OCI-LY3 (cell line): ENCODE measurements around the gene AMOTL1.

Experiments used
- H2AFZ ChIP-seq: fragments of 200-600, 300-600 bp; shearing (Covaris generic); 2 replicates; pipeline ENCODE4 v1.6.0; 2014; ENCODE audit warnings: antibody characterized with exemption, low read depth, low read length
- H3K27ac ChIP-seq: fragments of 200-600, 300-600 bp; sonication (generic); 2 replicates; pipeline ENCODE4 v1.5.1; 2014; ENCODE audit warnings: mild to moderate bottlenecking, low read length, moderate library complexity, mixed read lengths
- H3K27me3 ChIP-seq: fragments of 200-600, 300-600 bp; sonication (generic); 2 replicates; pipeline ENCODE4 v1.6.1; 2014; ENCODE audit warnings: low read depth, low read length, mixed read lengths
- H3K36me3 ChIP-seq: fragments of 200-600, 300-600 bp; sonication (generic); replicated peaks from 2 replicates; pipeline ENCODE3; 2014; ENCODE audit warnings: low read depth, low read length, mixed read lengths
- H3K4me1 ChIP-seq: fragments of 300-600, 200-600 bp; sonication (generic); 2 replicates; pipeline ENCODE4 v1.6.1; 2014; ENCODE audit warnings: low read length, mixed read lengths
- H3K4me2 ChIP-seq: fragments of 200-600, 300-600 bp; sonication (generic); 2 replicates; pipeline ENCODE4 v1.6.1; 2014; ENCODE audit warnings: low read length, mixed read lengths
- H3K4me3 ChIP-seq: fragments of 300-600, 200-600 bp; sonication (generic); 2 replicates; pipeline ENCODE4 v1.5.1; 2014; ENCODE audit warnings: antibody characterized with exemption, mild to moderate bottlenecking, low read length, moderate library complexity
- H3K79me2 ChIP-seq: fragments of 300-600, 200-600 bp; shearing (Covaris generic); 2 replicates; pipeline ENCODE4 v1.6.1; 2014; ENCODE audit warnings: mild to moderate bottlenecking, low read length, mixed read lengths
- H3K9ac ChIP-seq: fragments of 300-600, 200-600 bp; shearing (Covaris generic); 2 replicates; pipeline ENCODE4 v1.6.0; 2014; ENCODE audit warnings: mild to moderate bottlenecking, low read length, moderate library complexity
- H3K9me3 ChIP-seq: fragments of 200-600, 300-600 bp; shearing (Covaris generic); 2 replicates; pipeline ENCODE4 v1.6.1; 2014; ENCODE audit warnings: low read length, mixed read lengths; ENCODE audit not compliant: insufficient read depth
- H4K20me1 ChIP-seq: fragments of 200-600, 300-600 bp; sonication (generic); 2 replicates; pipeline ENCODE4 v1.6.1; 2016; ENCODE audit warnings: low read length, mixed read lengths; ENCODE audit not compliant: insufficient read depth
- CTCF ChIP-seq: fragments of 200-600, 300-600 bp; sonication (generic); IDR thresholded peaks from 2 replicates; pipeline ENCODE4 v1.5.1; 2014; ENCODE audit warnings: antibody characterized with exemption, low read length, low read depth
- EZH2phosphoT487 ChIP-seq: fragments of 200-600 bp; shearing (Covaris generic); IDR thresholded peaks from 2 replicates; pipeline ENCODE4 v1.6.1; 2018; ENCODE audit warnings: antibody characterized with exemption, mixed run types, low read depth

AMOTL1 gene

GRCh38 chr11:94924612-94925011, 156.5 kb downstream of the AMOTL1 start:
- Histone ChIP-seq H3K9ac (no peak overlapping the region), H3K79me2 (no peaks in the 10 kb centered on the region), H4K20me1 (no peaks in the 10 kb centered on the region), H3K4me2 (no peak overlapping the region), H3K4me1 (peaks cover 4% of the 10 kb centered on the region; the same call in 1 of the 2 replicates), H3K4me3 (no peak overlapping the region), H3K36me3 (no peaks in the 10 kb centered on the region), H3K27ac (no peak overlapping the region), H2AFZ (no peak overlapping the region), H3K27me3 (no peaks in the 10 kb centered on the region), H3K9me3 (no peaks in the 10 kb centered on the region)
- TF ChIP-seq CTCF (no peak), EZH2phosphoT487 (no peak)

- peaks cover 4% of the 10 kb centered on the region; the same call in 1 of the 2 replicates for H3K4me1 ChIP-seq
- H3K79me2 ChIP-seq: no peaks in the 10 kb centered on the region
- H3K27me3 ChIP-seq: no peaks in the 10 kb centered on the region
- TF ChIP-seq CTCF (no peak), EZH2phosphoT487 (no peak)
- no peak overlapping the region for H3K4me2 ChIP-seq
- H2AFZ ChIP-seq: no peak overlapping the region
- no peak overlapping the region for H3K9ac ChIP-seq
- no peaks in the 10 kb centered on the region for H3K36me3 ChIP-seq
- no peaks in the 10 kb centered on the region for H4K20me1 ChIP-seq
- no peak overlapping the region for H3K4me3 ChIP-seq
- H3K27ac ChIP-seq: no peak overlapping the region
- H3K9me3 ChIP-seq: no peaks in the 10 kb centered on the region
Observed at GRCh38 chr11:94925422-94926270, 157.5 kb downstream of the AMOTL1 start.

- Histone ChIP-seq H3K9ac (no peak overlapping the region), H3K36me3 (no peaks in the 10 kb centered on the region), H3K4me1 (peaks cover 4% of the 10 kb centered on the region; the same call in 1 of the 2 replicates), H3K9me3 (no peaks in the 10 kb centered on the region), H3K4me3 (no peak overlapping the region), H3K79me2 (no peaks in the 10 kb centered on the region), H4K20me1 (no peaks in the 10 kb centered on the region), H3K27me3 (no peaks in the 10 kb centered on the region), H3K27ac (no peak overlapping the region), H2AFZ (no peak overlapping the region), H3K4me2 (no peak overlapping the region)
- no peak for TF ChIP-seq EZH2phosphoT487
- TF ChIP-seq CTCF: no peak
Observed at GRCh38 chr11:94926271-94926625, 158.1 kb downstream of the AMOTL1 start.
